A549 treated with ZK216348 at 1 μM for 4 hours (cell line): ENCODE measurements around the gene RRAGB. TPM values are rescaled to one million over a fixed set of nuclear protein-coding genes. Genes with fewer than 3 reads are reported as not detected.

Experiments used
- total RNA-seq: library from RNA; stranded (reverse); fragments of 200-300 nt; extraction: Qiagen RNA extraction; gene quantifications from 5 replicates; pipeline ENCODE4 v1.2.3, GENCODE V29; 2022; ENCODE audit warnings: low read depth

Gene RRAGB
- 10.0 to 15.6 TPM (median 12.8 TPM) in 5 replicates for total RNA-seq

GRCh38 chrX:55717521-55718497 lies at the start of gene RRAGB:
Gene RRAGB, plus strand, starts transcription at chrX:55717749. Its CDS starts 579 bp downstream, at chrX:55718328.

Other genes starting within 250 kb of the RRAGB start
- gene USP51, start 227.9 kb upstream of the RRAGB start, total RNA-seq, result 0.32 to 0.78 TPM (median 0.59 TPM) in 5 replicates
- gene FOXR2, start 94.3 kb upstream of the RRAGB start, total RNA-seq, result not detected in 5 replicates